Nephron progenitor cell (in vitro differentiated cells): ENCODE data around the gene CERK.

ENCODE experiments used
- DNase-seq: peaks from one replicate; pipeline ENCODE4 v3.0.0; 2021
- H3K27ac Mint-ChIP-seq: 2 replicates; pipeline ENCODE4 v1.8.0; 2021; ENCODE audit warnings: mild to moderate bottlenecking, moderate library complexity, mixed read lengths
- H3K27me3 Mint-ChIP-seq: 2 replicates; pipeline ENCODE4 v1.8.0; 2021; ENCODE audit warnings: mild to moderate bottlenecking, low read depth, mixed read lengths; ENCODE audit not compliant: poor library complexity
- H3K36me3 Mint-ChIP-seq: 2 replicates; pipeline ENCODE4 v1.8.0; 2021; ENCODE audit warnings: low read depth, mixed read lengths
- H3K4me1 Mint-ChIP-seq: 2 replicates; pipeline ENCODE4 v1.8.0; 2021; ENCODE audit warnings: mixed read lengths
- H3K4me3 Mint-ChIP-seq: 2 replicates; pipeline ENCODE4 v1.8.0; 2021; ENCODE audit warnings: mild to moderate bottlenecking, moderate library complexity, mixed read lengths
- H3K9me3 Mint-ChIP-seq: 2 replicates; pipeline ENCODE4 v1.8.0; 2021; ENCODE audit warnings: mild to moderate bottlenecking, moderate library complexity, mixed read lengths
- CTCF ChIP-seq: fragments of 200-600 bp; sonication (generic); IDR thresholded peaks from 2 replicates; pipeline ENCODE4 v1.5.0; 2021; ENCODE audit warnings: antibody characterized with exemption

The CERK gene

DNA sequence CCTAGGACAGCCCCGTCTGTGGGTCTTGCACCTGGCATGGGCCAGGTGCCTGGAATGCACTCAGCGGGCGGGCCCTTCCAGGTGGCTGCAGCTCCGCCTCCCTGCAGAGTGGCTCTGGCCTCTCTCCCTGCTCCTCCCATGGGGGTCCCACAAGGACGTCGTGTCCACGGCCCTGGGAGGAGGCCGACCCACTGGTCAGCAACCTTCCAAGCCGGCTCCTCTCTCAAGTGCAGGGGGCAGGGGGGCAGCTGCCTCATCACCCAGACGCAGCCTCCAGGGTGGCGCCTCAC is 41.9 kb downstream of the CERK start:
- no peak for DNase-seq
- Mint-ChIP-seq H3K9me3 (no peaks in the 10 kb centered on the region), H3K4me3 (no peak overlapping the region), H3K27ac (no peak overlapping the region), H3K4me1 (no peaks in the 10 kb centered on the region), H3K27me3 (no peaks in the 10 kb centered on the region), H3K36me3 (peaks cover 40% of the 10 kb centered on the region)
- TF ChIP-seq CTCF = no peak

- no peak for DNase-seq
- no peak overlapping the region for H3K4me3 Mint-ChIP-seq
Observed at GRCh38 chr22:46695346-46696228, 42.5 kb downstream of the CERK start.

GRCh38 chr22:46694416-46695170 is 43.5 kb downstream of the CERK start:
- Mint-ChIP-seq H3K9me3 (no peaks in the 10 kb centered on the region), H3K36me3 (peaks cover 45% of the 10 kb centered on the region), H3K4me3 (no peak overlapping the region), H3K27me3 (no peaks in the 10 kb centered on the region), H3K4me1 (no peaks in the 10 kb centered on the region), H3K27ac (peak overlapping the region; percentile 77)
- TF ChIP-seq CTCF = no peak
- no peak for DNase-seq

More at GRCh38 chr22:46695346-46696228, 42.5 kb downstream of the CERK start:
- Mint-ChIP-seq H3K9me3 (no peaks in the 10 kb centered on the region), H3K4me1 (no peaks in the 10 kb centered on the region), H3K27me3 (no peaks in the 10 kb centered on the region), H3K36me3 (peaks cover 43% of the 10 kb centered on the region), H3K27ac (no peak overlapping the region)
- TF ChIP-seq CTCF = no peak

- Mint-ChIP-seq H3K9me3 (no peaks in the 10 kb centered on the region), H3K4me1 (no peaks in the 10 kb centered on the region), H3K36me3 (peaks cover 43% of the 10 kb centered on the region), H3K4me3 (no peak overlapping the region), H3K27me3 (no peaks in the 10 kb centered on the region), H3K27ac (peak overlapping the region; percentile 77)
- TF ChIP-seq CTCF = no peak
- DNase-seq = no peak
Observed at GRCh38 chr22:46693634-46694415, 44.2 kb downstream of the CERK start.

DNA sequence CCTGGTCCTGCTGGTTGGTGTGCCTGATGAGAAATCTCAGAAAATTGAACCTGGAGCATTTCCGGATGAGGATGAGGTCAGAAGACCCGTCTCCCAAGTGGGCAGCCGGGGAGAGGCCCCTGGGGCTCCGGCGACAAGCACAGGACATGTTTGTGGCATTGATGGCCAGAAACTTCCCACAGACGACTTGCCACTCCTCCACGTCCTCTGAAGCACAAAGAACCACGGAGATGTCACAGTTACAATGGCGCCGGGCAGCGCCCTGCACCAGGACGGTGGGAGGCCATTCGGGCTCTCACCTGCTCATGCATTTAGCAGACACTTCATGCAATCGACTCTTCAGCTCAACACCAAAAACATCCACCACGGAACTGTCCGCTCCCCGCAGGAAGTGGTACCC is 46.5 kb downstream of the CERK start:
- DNase-seq = no peak
- H3K36me3 Mint-ChIP-seq = peaks cover 38% of the 10 kb centered on the region
- TF ChIP-seq CTCF = no peak
- no peaks in the 10 kb centered on the region for H3K27me3 Mint-ChIP-seq
- no peaks in the 10 kb centered on the region for H3K9me3 Mint-ChIP-seq
- H3K4me1 Mint-ChIP-seq = no peaks in the 10 kb centered on the region
- no peak overlapping the region for H3K27ac Mint-ChIP-seq
- no peak overlapping the region for H3K4me3 Mint-ChIP-seq
